HEK293 (cell line): Measurements from ENCODE around the gene ALG11.

ENCODE experiments used
- CTCF ChIA-PET: fragments of 350-600 bp; formaldehyde crosslinking; extraction: SDS; loops from one replicate; lab custom pipeline; 2021; ENCODE audit warnings: antibody characterized with exemption; lab: Yijun Ruan, JAX
- POLR2A ChIA-PET: fragments of 300-600 bp; formaldehyde crosslinking; extraction: SDS; loops from one replicate; lab custom pipeline; 2020; ENCODE audit warnings: antibody characterized with exemption, inconsistent platforms; lab: Yijun Ruan, JAX
- H3K27ac ChIP-seq: fragments of 200-500 bp; sonication (Bioruptor generic); 2 replicates; pipeline ENCODE4 v1.5.1; 2014; ENCODE audit warnings: low read depth, low read length, control low read depth, inconsistent platforms; ENCODE audit errors: extremely low read depth
- H3K36me3 ChIP-seq, 2 experiments: fragments of 200-500 bp in 1 of 2; sonication (Bioruptor generic) in 1 of 2; 1 replicate in 1 of 2; 2 replicates in 1 of 2; pipeline ENCODE4 v1.5.1; 2014 to 2017; ENCODE audit warnings: inconsistent platforms in 2 of 2, low read length in 2 of 2; ENCODE audit not compliant: control insufficient read depth in 2 of 2, insufficient read depth in 1 of 2
- H3K4me1 ChIP-seq: fragments of 200-500 bp; sonication (Bioruptor generic); 2 replicates; pipeline ENCODE4 v1.5.1; 2014; ENCODE audit warnings: mild to moderate bottlenecking, low read length, inconsistent platforms; ENCODE audit not compliant: control insufficient read depth, insufficient read depth
- H3K4me3 ChIP-seq: 2 replicates; pipeline ENCODE4 v1.5.1; 2011; ENCODE audit warnings: low read depth, mild to moderate bottlenecking, control low read depth, low read length, moderate library complexity
- H3K9me3 ChIP-seq: fragments of 200-500 bp; sonication (Bioruptor generic); 2 replicates; pipeline ENCODE4 v1.5.1; 2014; ENCODE audit warnings: low read depth, low read length, inconsistent platforms; ENCODE audit not compliant: control insufficient read depth, insufficient read depth
- ZBTB7A ChIP-seq: fragments of 450-650 bp; formaldehyde crosslinking; IDR thresholded peaks from 2 replicates; pipeline ENCODE4 v1.5.1; 2016; ENCODE audit warnings: low read depth, missing biosample characterization, missing genetic modification characterization
- ZNF112 ChIP-seq: fragments of 450-650 bp; formaldehyde crosslinking; IDR thresholded peaks from 2 replicates; pipeline ENCODE4 v1.5.0; 2017; ENCODE audit warnings: missing biosample characterization, missing genetic modification characterization
- ZNF266 ChIP-seq: fragments of 450-650 bp; formaldehyde crosslinking; IDR thresholded peaks from 2 replicates; pipeline ENCODE4 v1.5.1; 2016; ENCODE audit warnings: missing biosample characterization, missing genetic modification characterization, low read depth
- ZNF341 ChIP-seq: fragments of 450-650 bp; formaldehyde crosslinking; IDR thresholded peaks from 2 replicates; pipeline ENCODE4; 2016; ENCODE audit warnings: low read depth, missing biosample characterization, missing genetic modification characterization
- ZNF354C ChIP-seq: fragments of 450-650 bp; formaldehyde crosslinking; IDR thresholded peaks from 2 replicates; pipeline ENCODE4 v1.5.1; 2016; ENCODE audit warnings: missing biosample characterization, missing genetic modification characterization, low read depth, borderline replicate concordance
- ZNF423 ChIP-seq: fragments of 450-650 bp; formaldehyde crosslinking; IDR thresholded peaks from 2 replicates; pipeline ENCODE4 v1.5.1; 2016; ENCODE audit warnings: missing biosample characterization, missing genetic modification characterization
- ZNF585B ChIP-seq: fragments of 450-650 bp; formaldehyde crosslinking; IDR thresholded peaks from 2 replicates; pipeline ENCODE4 v1.5.1; 2016; ENCODE audit warnings: missing biosample characterization, missing genetic modification characterization
- ZNF621 ChIP-seq: fragments of 450-650 bp; formaldehyde crosslinking; IDR thresholded peaks from 2 replicates; pipeline ENCODE4 v1.5.1; 2017; ENCODE audit warnings: missing biosample characterization, missing genetic modification characterization
- ZNF670 ChIP-seq: fragments of 450-650 bp; formaldehyde crosslinking; IDR thresholded peaks from 2 replicates; pipeline ENCODE4 v1.5.1; 2016; ENCODE audit warnings: missing biosample characterization, missing genetic modification characterization, low read depth
- ZNF76 ChIP-seq: fragments of 450-650 bp; formaldehyde crosslinking; IDR thresholded peaks from 2 replicates; pipeline ENCODE4; 2016; ENCODE audit warnings: low read depth, missing biosample characterization, missing genetic modification characterization, borderline replicate concordance
- ZNF768 ChIP-seq: fragments of 450-650 bp; formaldehyde crosslinking; IDR thresholded peaks from 2 replicates; pipeline ENCODE4 v1.5.1; 2018; ENCODE audit warnings: missing biosample characterization, mild to moderate bottlenecking, missing genetic modification characterization
- ZNF792 ChIP-seq: fragments of 450-650 bp; formaldehyde crosslinking; IDR thresholded peaks from 2 replicates; pipeline ENCODE4 v1.5.1; 2016; ENCODE audit warnings: missing biosample characterization, missing genetic modification characterization
- ZSCAN16 ChIP-seq: fragments of 450-650 bp; formaldehyde crosslinking; IDR thresholded peaks from 2 replicates; pipeline ENCODE4 v1.5.1; 2016; ENCODE audit warnings: missing biosample characterization, missing genetic modification characterization
- TF ChIP-seq, protein P1 (sequence below): fragments of 450-650 bp; formaldehyde crosslinking; IDR thresholded peaks from 2 replicates; pipeline ENCODE4 v1.5.1; 2017; ENCODE audit warnings: missing biosample characterization, missing genetic modification characterization
- TF ChIP-seq, protein P2 (sequence below): fragments of 450-650 bp; formaldehyde crosslinking; IDR thresholded peaks from 2 replicates; pipeline ENCODE4 v1.5.1; 2016; ENCODE audit warnings: missing biosample characterization, missing genetic modification characterization
- TF ChIP-seq, protein P3 (sequence below): fragments of 450-650 bp; formaldehyde crosslinking; IDR thresholded peaks from 2 replicates; pipeline ENCODE4 v1.5.1; 2017; ENCODE audit warnings: missing biosample characterization, missing genetic modification characterization
- TF ChIP-seq, protein P4 (sequence below): IDR thresholded peaks from 2 replicates; pipeline ENCODE4 v1.6.1; 2011; ENCODE audit warnings: mild to moderate bottlenecking, low read depth, low read length, borderline replicate concordance
- TF ChIP-seq, protein P5 (sequence below): fragments of 450-650 bp; formaldehyde crosslinking; IDR thresholded peaks from 2 replicates; pipeline ENCODE4 v1.5.1; 2016; ENCODE audit warnings: missing biosample characterization, missing genetic modification characterization
- TF ChIP-seq, protein P6 (sequence below): fragments of 450-650 bp; formaldehyde crosslinking; IDR thresholded peaks from 2 replicates; pipeline ENCODE4 v1.5.1; 2016; ENCODE audit warnings: missing biosample characterization, missing genetic modification characterization
- TF ChIP-seq, protein P7 (sequence below): fragments of 450-650 bp; formaldehyde crosslinking; IDR thresholded peaks from 2 replicates; pipeline ENCODE4 v1.5.1; 2016; ENCODE audit warnings: missing biosample characterization, missing genetic modification characterization, borderline replicate concordance

Gene ALG11

DNA sequence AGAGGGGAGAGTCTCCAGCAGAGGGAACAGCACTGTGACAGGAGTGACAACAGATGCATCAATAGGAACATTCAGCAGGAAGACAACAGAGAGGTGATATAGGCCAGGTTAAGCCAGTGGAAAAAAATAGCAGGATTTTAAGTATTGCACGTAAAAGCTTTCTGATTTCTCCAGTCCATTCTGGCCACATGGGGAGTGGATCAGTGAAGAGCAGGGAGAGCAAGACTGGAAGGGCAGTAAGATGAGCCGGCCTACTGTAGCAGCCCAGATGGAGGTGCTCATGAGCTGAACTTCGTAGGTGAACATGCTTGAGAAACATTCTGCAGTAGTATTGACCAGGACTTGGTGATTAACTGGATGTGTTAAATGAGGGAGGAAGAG, 14.0 kb downstream of the ALG11 start:
- ChIA-PET POLR2A (no interaction called here), CTCF (interaction anchor here (0.6 kb wide), 1 partner anchor 705 kb away, joined by 3 read pairs; no protein-coding TSS in a partner anchor)
- TF ChIP-seq ZNF341 (tag by site-specific recombination) (no peak), ZNF112 (no peak)
- TF ChIP-seq, protein P1, sequence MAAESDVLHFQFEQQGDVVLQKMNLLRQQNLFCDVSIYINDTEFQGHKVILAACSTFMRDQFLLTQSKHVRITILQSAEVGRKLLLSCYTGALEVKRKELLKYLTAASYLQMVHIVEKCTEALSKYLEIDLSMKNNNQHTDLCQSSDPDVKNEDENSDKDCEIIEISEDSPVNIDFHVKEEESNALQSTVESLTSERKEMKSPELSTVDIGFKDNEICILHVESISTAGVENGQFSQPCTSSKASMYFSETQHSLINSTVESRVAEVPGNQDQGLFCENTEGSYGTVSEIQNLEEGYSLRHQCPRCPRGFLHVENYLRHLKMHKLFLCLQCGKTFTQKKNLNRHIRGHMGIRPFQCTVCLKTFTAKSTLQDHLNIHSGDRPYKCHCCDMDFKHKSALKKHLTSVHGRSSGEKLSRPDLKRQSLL (tag by site-specific recombination), result no peak
- TF ChIP-seq, protein P2, sequence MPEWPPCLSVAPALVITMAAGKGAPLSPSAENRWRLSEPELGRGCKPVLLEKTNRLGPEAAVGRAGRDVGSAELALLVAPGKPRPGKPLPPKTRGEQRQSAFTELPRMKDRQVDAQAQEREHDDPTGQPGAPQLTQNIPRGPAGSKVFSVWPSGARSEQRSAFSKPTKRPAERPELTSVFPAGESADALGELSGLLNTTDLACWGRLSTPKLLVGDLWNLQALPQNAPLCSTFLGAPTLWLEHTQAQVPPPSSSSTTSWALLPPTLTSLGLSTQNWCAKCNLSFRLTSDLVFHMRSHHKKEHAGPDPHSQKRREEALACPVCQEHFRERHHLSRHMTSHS (tag by site-specific recombination), result no peak
- no peaks in the 10 kb centered on the region for H3K4me1 ChIP-seq
- H3K27ac ChIP-seq, result no peak overlapping the region
- no peak overlapping the region for H3K4me3 ChIP-seq
- H3K9me3 ChIP-seq, result no peaks in the 10 kb centered on the region
- H3K36me3 ChIP-seq, result peaks cover 4 to 49% of the 10 kb centered on the region in 2 experiments; a peak in 2 of 3 replicates

DNA sequence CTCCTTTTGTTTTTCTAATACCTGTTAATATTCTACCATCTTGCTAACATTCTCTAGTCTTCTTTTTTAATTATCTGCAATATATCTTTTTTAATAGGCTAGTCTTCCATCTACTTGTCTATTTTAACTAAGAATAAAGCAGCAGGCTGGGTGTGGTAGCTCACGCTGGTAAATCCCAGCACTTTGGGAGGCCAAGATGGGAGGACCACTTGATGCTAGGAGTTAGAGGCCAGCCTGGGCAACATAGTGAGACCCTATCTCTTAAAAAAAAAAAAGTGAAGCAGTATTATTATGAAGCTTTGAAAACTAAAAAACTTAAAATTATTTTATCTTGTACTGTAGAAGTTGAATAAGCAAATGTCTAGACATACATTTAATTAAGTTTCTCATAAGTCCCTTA, 15.6 kb downstream of the ALG11 start:
- TF ChIP-seq, protein P3, sequence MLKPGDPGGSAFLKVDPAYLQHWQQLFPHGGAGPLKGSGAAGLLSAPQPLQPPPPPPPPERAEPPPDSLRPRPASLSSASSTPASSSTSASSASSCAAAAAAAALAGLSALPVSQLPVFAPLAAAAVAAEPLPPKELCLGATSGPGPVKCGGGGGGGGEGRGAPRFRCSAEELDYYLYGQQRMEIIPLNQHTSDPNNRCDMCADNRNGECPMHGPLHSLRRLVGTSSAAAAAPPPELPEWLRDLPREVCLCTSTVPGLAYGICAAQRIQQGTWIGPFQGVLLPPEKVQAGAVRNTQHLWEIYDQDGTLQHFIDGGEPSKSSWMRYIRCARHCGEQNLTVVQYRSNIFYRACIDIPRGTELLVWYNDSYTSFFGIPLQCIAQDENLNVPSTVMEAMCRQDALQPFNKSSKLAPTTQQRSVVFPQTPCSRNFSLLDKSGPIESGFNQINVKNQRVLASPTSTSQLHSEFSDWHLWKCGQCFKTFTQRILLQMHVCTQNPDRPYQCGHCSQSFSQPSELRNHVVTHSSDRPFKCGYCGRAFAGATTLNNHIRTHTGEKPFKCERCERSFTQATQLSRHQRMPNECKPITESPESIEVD, result no peak
- TF ChIP-seq ZBTB7A (no peak), ZNF585B (tag by site-specific recombination) (no peak), ZNF621 (tag by site-specific recombination) (no peak), ZSCAN16 (tag by site-specific recombination) (no peak), ZNF670 (tag by site-specific recombination) (no peak), ZNF112 (no peak), ZNF266 (tag by site-specific recombination) (no peak), ZNF423 (tag by site-specific recombination) (no peak)
- TF ChIP-seq, protein P4, sequence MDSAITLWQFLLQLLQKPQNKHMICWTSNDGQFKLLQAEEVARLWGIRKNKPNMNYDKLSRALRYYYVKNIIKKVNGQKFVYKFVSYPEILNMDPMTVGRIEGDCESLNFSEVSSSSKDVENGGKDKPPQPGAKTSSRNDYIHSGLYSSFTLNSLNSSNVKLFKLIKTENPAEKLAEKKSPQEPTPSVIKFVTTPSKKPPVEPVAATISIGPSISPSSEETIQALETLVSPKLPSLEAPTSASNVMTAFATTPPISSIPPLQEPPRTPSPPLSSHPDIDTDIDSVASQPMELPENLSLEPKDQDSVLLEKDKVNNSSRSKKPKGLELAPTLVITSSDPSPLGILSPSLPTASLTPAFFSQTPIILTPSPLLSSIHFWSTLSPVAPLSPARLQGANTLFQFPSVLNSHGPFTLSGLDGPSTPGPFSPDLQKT, result no peak
- POLR2A ChIA-PET, result interaction anchor here (0.7 kb wide), 1 partner anchor 26 kb away, joined by 3 read pairs; no protein-coding TSS in a partner anchor

DNA sequence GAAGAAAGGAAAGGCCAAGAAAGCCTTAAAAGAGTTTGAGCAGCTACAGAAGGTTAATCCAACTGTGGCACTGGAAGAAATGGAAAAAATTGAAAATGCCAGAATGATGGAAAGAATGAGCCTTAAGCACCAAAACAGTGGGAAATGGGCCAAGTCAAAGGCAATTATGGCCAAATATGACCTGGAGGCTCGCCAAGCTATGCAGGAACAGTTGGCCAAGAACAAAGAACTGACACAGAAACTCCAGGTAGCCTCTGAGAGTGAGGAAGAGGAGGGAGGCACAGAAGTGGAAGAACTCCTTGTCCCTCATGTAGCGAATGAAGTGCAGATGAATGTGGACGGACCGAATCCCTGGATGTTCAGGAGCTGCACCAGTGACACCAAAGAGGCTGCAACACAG, 17.4 kb downstream of the ALG11 start:
- no peak overlapping the region for H3K4me3 ChIP-seq
- no peak overlapping the region for H3K27ac ChIP-seq
- ChIA-PET POLR2A (interaction anchor here (0.9 kb wide), 1 partner anchor 17 kb away, joined by 4 read pairs; the partner anchor contains the start of gene ALG11), CTCF (interaction anchor here (0.7 kb wide), 2 partner anchors 59 to 293 kb away, joined by 3 to 4 read pairs; no protein-coding TSS in a partner anchor)
- no peaks in the 10 kb centered on the region for H3K4me1 ChIP-seq
- no peaks in the 10 kb centered on the region for H3K9me3 ChIP-seq
- TF ChIP-seq ZNF76, result no peak
- no peak for TF ChIP-seq ZNF768 (tag by site-specific recombination)
- TF ChIP-seq, protein P5, sequence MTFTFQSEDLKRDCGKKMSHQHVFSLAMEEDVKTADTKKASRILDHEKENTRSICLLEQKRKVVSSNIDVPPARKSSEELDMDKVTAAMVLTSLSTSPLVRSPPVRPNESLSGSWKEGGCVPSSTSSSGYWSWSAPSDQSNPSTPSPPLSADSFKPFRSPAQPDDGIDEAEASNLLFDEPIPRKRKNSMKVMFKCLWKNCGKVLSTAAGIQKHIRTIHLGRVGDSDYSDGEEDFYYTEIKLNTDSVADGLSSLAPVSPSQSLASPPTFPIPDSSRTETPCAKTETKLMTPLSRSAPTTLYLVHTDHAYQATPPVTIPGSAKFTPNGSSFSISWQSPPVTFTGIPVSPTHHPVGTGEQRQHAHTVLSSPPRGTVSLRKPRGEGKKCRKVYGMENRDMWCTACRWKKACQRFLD (tag by site-specific recombination), result no peak
- TF ChIP-seq ZNF792 (tag by site-specific recombination), result no peak
- TF ChIP-seq, protein P6, sequence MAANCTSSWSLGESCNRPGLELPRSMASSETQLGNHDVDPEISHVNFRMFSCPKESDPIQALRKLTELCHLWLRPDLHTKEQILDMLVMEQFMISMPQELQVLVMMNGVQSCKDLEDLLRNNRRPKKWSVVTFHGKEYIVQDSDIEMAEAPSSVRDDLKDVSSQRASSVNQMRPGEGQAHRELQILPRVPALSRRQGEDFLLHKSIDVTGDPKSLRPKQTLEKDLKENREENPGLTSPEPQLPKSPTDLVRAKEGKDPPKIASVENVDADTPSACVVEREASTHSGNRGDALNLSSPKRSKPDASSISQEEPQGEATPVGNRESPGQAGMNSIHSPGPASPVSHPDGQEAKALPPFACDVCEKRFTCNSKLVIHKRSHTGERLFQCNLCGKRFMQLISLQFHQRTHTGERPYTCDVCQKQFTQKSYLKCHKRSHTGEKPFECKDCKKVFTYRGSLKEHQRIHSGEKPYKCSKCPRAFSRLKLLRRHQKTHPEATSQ (tag by site-specific recombination), result no peak
- TF ChIP-seq, protein P7, sequence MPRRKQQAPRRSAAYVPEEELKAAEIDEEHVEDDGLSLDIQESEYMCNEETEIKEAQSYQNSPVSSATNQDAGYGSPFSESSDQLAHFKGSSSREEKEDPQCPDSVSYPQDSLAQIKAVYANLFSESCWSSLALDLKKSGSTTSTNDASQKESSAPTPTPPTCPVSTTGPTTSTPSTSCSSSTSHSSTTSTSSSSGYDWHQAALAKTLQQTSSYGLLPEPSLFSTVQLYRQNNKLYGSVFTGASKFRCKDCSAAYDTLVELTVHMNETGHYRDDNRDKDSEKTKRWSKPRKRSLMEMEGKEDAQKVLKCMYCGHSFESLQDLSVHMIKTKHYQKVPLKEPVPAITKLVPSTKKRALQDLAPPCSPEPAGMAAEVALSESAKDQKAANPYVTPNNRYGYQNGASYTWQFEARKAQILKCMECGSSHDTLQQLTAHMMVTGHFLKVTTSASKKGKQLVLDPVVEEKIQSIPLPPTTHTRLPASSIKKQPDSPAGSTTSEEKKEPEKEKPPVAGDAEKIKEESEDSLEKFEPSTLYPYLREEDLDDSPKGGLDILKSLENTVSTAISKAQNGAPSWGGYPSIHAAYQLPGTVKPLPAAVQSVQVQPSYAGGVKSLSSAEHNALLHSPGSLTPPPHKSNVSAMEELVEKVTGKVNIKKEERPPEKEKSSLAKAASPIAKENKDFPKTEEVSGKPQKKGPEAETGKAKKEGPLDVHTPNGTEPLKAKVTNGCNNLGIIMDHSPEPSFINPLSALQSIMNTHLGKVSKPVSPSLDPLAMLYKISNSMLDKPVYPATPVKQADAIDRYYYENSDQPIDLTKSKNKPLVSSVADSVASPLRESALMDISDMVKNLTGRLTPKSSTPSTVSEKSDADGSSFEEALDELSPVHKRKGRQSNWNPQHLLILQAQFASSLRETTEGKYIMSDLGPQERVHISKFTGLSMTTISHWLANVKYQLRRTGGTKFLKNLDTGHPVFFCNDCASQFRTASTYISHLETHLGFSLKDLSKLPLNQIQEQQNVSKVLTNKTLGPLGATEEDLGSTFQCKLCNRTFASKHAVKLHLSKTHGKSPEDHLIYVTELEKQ (tag by site-specific recombination), result no peak
- TF ChIP-seq ZNF354C (tag by site-specific recombination), result no peak
- H3K36me3 ChIP-seq, result peaks cover 4 to 25% of the 10 kb centered on the region in 2 experiments; a peak in 2 of 3 replicates

More for the DNA sequence above, 15.6 kb downstream of the ALG11 start:
- CTCF ChIA-PET, result no interaction called here
- no peak overlapping the region for H3K4me3 ChIP-seq
- H3K9me3 ChIP-seq, result no peaks in the 10 kb centered on the region
- H3K4me1 ChIP-seq, result no peaks in the 10 kb centered on the region
- no peak overlapping the region for H3K27ac ChIP-seq
- peaks cover 4 to 38% of the 10 kb centered on the region in 2 experiments; a peak in 2 of 3 replicates for H3K36me3 ChIP-seq
